Activated CD8-positive, alpha-beta T cell treated with anti-CD3 and anti-CD28 coated beads, Interleukin-2, amount 10 ng/mL, durations not matched to agents 7 days and 5 days (primary cell): ENCODE data around the gene VTN. TPM values are rescaled to one million over a fixed set of nuclear protein-coding genes. Genes with fewer than 3 reads are reported as not detected.

Source experiments
- ATAC-seq: fragments of 150-1000 bp; cut with Tn5 transposase; one replicate; pipeline ENCODE4 v1.10.0; 2021; ENCODE audit warnings: moderate library complexity
- CTCF ChIA-PET: fragments of 350-600 bp; sonication (Branson Sonifier 250); formaldehyde crosslinking; loops from one replicate; lab custom pipeline; 2021; ENCODE audit warnings: antibody characterized with exemption; lab: Charles Lee
- POLR2A ChIA-PET: fragments of 350-600 bp; sonication (Branson Sonifier 250); formaldehyde crosslinking; loops from one replicate; lab custom pipeline; 2021; ENCODE audit warnings: antibody characterized with exemption; lab: Charles Lee
- DNase-seq: peaks from one replicate; pipeline ENCODE4 v3.0.0-alpha.2; 2020
- H3K27ac Mint-ChIP-seq: one replicate; pipeline ENCODE4 v1.8.0; 2021; ENCODE audit warnings: mild to moderate bottlenecking, mixed read lengths
- H3K27me3 Mint-ChIP-seq: one replicate; pipeline ENCODE4 v1.8.0; 2021; ENCODE audit warnings: low read depth, mixed read lengths
- H3K36me3 Mint-ChIP-seq: one replicate; pipeline ENCODE4 v1.8.0; 2021; ENCODE audit warnings: low read depth, mixed read lengths
- H3K4me1 Mint-ChIP-seq: one replicate; pipeline ENCODE4 v1.8.0; 2021; ENCODE audit warnings: low read depth, mixed read lengths
- H3K4me3 Mint-ChIP-seq: one replicate; pipeline ENCODE4 v1.8.0; 2021; ENCODE audit warnings: mild to moderate bottlenecking, mixed read lengths
- H3K9me3 Mint-ChIP-seq: one replicate; pipeline ENCODE4 v1.8.0; 2022; ENCODE audit warnings: mixed read lengths; ENCODE audit not compliant: insufficient read depth
- microRNA-seq: library from miRNA; unstranded; fragments of <30 nt; microRNA quantifications from one replicate; pipeline ENCODE4 v1.2.0, GENCODE V29; 2022
- total RNA-seq, 2 experiments: library from RNA; stranded (reverse); gene quantifications; one replicate each; pipeline ENCODE4 v1.2.3, GENCODE V29; 2021

VTN gene
- total RNA-seq, 2 experiments from 2014 or later = not detected

DNA sequence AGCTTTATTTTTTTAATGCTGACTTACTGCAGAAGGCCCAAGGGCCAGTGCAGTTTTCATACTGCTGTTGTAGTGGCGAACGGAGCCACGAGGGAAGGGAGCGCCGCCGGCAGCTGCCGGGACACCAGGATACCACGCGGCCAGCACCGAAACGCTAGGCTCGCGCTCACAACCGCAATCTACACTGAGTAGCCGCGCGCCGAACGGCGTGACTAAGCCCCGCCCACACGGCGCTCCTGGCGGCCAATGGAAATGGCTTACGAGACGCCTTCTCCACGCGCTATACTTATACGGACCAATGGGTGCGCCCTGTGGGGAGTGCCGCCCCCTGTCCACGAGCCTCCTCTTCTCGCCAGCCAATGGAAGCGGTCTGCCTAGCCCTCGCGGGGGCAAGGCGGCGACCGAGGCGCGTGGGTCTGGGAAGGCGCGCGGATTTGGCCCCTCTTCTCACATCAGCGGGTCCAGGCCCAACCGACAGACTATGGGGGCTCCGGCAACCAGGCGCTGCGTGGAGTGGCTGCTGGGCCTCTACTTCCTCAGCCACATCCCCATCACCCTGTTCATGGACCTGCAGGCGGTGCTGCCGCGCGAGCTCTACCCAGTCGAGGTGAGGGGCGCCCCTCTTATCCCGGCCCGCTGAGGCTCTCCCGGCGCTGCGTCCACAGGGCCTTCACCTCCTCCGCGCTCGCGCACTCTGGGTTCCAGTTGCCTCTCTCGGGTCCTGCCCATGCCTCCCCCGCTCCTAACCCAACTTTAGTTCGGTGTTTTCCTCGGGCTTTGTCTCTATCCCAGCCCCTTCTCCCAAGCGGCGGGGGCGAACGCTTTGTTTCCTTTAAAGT, 51.1 kb downstream of the VTN start, which contains the start of gene TMEM97:
TSS of gene TMEM97 (plus strand) at position 442 of the 839 bp plus-strand sequence. CDS start at position 482, 40 bp downstream.
- peak within 1 kb of the TSS; percentile 87 for H3K27ac Mint-ChIP-seq
- DNase-seq (peak; percentile 98), ATAC-seq (peak; percentile 100)
- H3K9me3 Mint-ChIP-seq = no peaks in the 10 kb centered on the region
- no peaks in the 10 kb centered on the region for H3K27me3 Mint-ChIP-seq
- ChIA-PET POLR2A (interaction anchor here (0.7 to 2.6 kb wide), 3 partner anchors 10 to 426 kb away, joined by 3 to 16 read pairs (median 3); partner anchors contain the start of genes IFT20, LYRM9 and TNFAIP1), CTCF (interaction anchor here (0.7 to 1.7 kb wide), 6 partner anchors 8 to 426 kb away, joined by 3 to 10 read pairs (median 5); partner anchors contain the start of genes IFT20, LYRM9 and TNFAIP1)
- peaks cover 6% of the 10 kb centered on the region for H3K36me3 Mint-ChIP-seq
- H3K4me1 Mint-ChIP-seq = peaks cover 43% of the 10 kb centered on the region
- H3K4me3 Mint-ChIP-seq = peak within 1 kb of the TSS; percentile 93

DNA sequence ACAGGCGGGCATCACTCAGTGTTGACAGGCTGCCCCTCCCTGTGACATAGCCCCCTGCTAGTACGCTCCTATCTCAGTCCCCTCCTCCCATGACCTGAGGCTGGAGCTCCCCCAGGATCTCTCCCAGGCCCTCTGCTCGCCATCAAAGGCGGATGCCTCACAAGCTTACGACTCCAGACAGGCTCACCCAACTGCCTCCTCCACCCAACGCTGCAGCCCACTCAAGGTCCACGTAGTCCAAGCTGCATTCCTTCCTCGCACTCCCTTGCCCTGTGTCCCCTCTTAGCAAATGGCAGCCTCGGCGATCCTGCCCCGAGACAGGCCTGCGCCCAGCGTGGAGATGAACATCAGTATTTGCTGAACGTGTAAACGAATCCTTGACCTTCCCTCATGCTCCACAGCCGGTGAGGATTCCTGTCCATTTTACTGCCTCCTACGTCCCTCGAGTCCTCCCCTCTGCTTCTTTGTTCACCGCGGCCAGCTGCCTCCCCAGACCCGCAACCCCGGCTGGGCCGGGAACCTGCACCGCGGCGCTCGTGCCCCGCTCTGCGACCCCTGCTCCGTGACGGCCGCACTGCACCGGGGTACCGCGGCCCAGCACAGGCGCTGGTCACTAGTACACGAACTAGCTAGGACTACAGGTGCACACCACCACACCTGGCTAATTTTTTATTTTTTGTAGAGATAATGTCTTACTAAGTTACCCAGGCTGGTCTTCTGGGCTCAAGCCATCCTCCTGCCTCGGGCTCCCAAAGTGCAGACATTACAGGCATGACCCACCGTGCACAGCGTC, 51.9 kb downstream of the VTN start:
- H3K4me1 Mint-ChIP-seq = peaks cover 43% of the 10 kb centered on the region
- H3K27ac Mint-ChIP-seq = peak overlapping the region; percentile 87
- no peaks in the 10 kb centered on the region for H3K9me3 Mint-ChIP-seq
- DNase-seq = no peak
- peaks cover 5% of the 10 kb centered on the region for H3K27me3 Mint-ChIP-seq
- H3K36me3 Mint-ChIP-seq = peaks cover 6% of the 10 kb centered on the region
- H3K4me3 Mint-ChIP-seq = peak overlapping the region; percentile 93
- peak; percentile 5 for ATAC-seq
- ChIA-PET CTCF (interaction anchor here (1.0 to 1.4 kb wide), 2 partner anchors 9 to 16 kb away, joined by 3 to 10 read pairs; partner anchors contain the start of genes IFT20 and TNFAIP1), POLR2A (interaction anchor here (0.5 to 2.6 kb wide), 4 partner anchors 11 to 42 kb away, joined by 3 to 16 read pairs (median 4); partner anchors contain the start of genes IFT20 and TNFAIP1)

Small RNAs within 50 kb of the gene (microRNA-seq; reads per million reads assigned to microRNA genes)
- not detected for gene MIR4723

Other genes with a start within 250 kb of the VTN start
- 10 to 100 TPM; 31.2 to 32.0 TPM for gene TMEM97, start 51.1 kb downstream of the VTN start, total RNA-seq
- 10 to 100 TPM; 20.7 to 22.7 TPM for gene IFT20, start 34.8 kb downstream of the VTN start, total RNA-seq
- 10 to 100 TPM; 16.3 to 19.7 TPM for gene TNFAIP1, start 34.5 kb downstream of the VTN start, total RNA-seq
- gene POLDIP2, start 12.8 kb downstream of the VTN start, total RNA-seq = 10 to 100 TPM; 68.1 to 73.9 TPM
- gene SEBOX, start 5.1 kb downstream of the VTN start, total RNA-seq = not detected
- 10 to 100 TPM; 16.2 to 20.0 TPM for gene SARM1, start 1.4 kb upstream of the VTN start, total RNA-seq
- gene SLC46A1, start 35.9 kb upstream of the VTN start, total RNA-seq = 1 to 10 TPM; 2.7 to 3.1 TPM
- not detected for gene SLC13A2, start 103.3 kb upstream of the VTN start, total RNA-seq
- not detected for gene FOXN1, start 136.0 kb upstream of the VTN start, total RNA-seq
- gene UNC119, start 182.3 kb upstream of the VTN start, total RNA-seq = 10 to 100 TPM; 41.6 to 48.1 TPM
- gene PIGS, start 201.2 kb upstream of the VTN start, total RNA-seq = 10 to 100 TPM; 60.0 to 61.1 TPM
- 10 to 100 TPM; 97.3 to 99.7 TPM for gene ALDOC, start 206.6 kb upstream of the VTN start, total RNA-seq
- 100 to 1,000 TPM; 162 to 170 TPM for gene SPAG5, start 228.7 kb upstream of the VTN start, total RNA-seq
- 10 to 100 TPM; 23.0 to 28.7 TPM for gene RSKR, start 243.9 kb upstream of the VTN start, total RNA-seq